Measurements from ENCODE around the gene SFSWAP. TPM values are rescaled to one million over a fixed set of nuclear protein-coding genes. Genes with fewer than 3 reads are reported as not detected.

The SFSWAP gene
- total and polyA plus RNA-seq, 10 donors, result 19.5 to 74.4 (median 58.8) TPM

DNA sequence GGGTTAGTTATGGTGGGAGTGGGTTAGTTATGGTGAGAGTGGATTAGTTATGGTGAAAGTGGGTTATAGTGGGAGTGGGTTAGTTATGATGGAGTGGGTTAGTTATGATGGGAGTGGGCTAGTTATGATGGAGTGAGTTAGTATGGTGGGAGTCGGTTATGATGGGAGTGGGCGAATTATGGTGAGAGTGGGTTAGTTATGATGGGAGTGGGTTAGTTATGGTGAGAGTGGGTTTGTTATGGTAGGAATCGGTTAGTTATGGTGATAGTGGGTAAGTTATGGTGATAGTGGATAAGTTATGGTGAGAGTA lies 22.1 kb upstream of the SFSWAP start:
- TF ChIP-seq, protein P1, sequence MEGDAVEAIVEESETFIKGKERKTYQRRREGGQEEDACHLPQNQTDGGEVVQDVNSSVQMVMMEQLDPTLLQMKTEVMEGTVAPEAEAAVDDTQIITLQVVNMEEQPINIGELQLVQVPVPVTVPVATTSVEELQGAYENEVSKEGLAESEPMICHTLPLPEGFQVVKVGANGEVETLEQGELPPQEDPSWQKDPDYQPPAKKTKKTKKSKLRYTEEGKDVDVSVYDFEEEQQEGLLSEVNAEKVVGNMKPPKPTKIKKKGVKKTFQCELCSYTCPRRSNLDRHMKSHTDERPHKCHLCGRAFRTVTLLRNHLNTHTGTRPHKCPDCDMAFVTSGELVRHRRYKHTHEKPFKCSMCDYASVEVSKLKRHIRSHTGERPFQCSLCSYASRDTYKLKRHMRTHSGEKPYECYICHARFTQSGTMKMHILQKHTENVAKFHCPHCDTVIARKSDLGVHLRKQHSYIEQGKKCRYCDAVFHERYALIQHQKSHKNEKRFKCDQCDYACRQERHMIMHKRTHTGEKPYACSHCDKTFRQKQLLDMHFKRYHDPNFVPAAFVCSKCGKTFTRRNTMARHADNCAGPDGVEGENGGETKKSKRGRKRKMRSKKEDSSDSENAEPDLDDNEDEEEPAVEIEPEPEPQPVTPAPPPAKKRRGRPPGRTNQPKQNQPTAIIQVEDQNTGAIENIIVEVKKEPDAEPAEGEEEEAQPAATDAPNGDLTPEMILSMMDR (IDR thresholded peaks at IDR 0.05 in 8 of 11, conservative IDR thresholded peaks at IDR 0.05 in 3 of 11), result no peak
- no peak for TF ChIP-seq POLR2A (IDR thresholded peaks at IDR 0.05)
- TF ChIP-seq POLR2AphosphoS5 (IDR thresholded peaks at IDR 0.05), result no peak
- intact Hi-C loops (cut with DNase I; ENCODE audit: low total_unique reads), result no loop called here
- no peak overlapping the region for H3K4me3 ChIP-seq
- H3K4me1 ChIP-seq, result no peaks in the 10 kb centered on the region
- no peaks in the 10 kb centered on the region for H3K36me3 ChIP-seq
- no peaks in the 10 kb centered on the region for H3K9me3 ChIP-seq
- no peak for DNase-seq
- peaks cover 0 to 24% (median 0%) of the 10 kb centered on the region in 7 donors for H3K27me3 ChIP-seq (replicated peaks in 1 of 7)
- 90 to 95% (median 93%) methylated on average over 3 of the region's 3 CpGs for WGBS, 5 donors
- H3K27ac ChIP-seq, result no peak overlapping the region

DNA sequence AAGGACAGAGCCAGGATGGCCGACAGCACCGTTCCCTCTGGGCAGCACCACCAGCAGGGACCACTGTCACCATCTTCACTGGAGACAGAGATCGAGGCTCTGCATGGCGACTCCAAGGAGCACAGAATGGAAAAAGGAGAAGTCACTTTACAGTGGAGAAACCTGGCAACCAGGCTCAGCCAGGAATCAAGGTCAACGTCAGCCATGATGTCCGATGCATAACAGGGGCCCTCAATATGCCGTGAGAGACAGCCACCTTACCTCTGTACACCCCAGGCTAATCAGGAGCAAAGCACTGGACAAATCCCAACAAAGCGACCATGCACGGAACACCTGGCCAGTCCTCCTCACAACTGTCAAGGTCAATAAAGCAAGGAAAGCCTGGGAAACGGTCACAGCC lies 20.6 kb upstream of the SFSWAP start:
- no peaks in the 10 kb centered on the region for H3K4me1 ChIP-seq
- no peak for DNase-seq
- peaks cover 0 to 33% (median 0%) of the 10 kb centered on the region in 7 donors for H3K27me3 ChIP-seq (replicated peaks in 1 of 7)
- 82 to 88% (median 87%) methylated on average over 10 of the region's 10 CpGs for WGBS, 5 donors
- intact Hi-C loops (cut with DNase I; ENCODE audit: low total_unique reads), result no loop called here
- H3K27ac ChIP-seq, result no peak overlapping the region
- no peak overlapping the region for H3K4me3 ChIP-seq
- TF ChIP-seq POLR2A (IDR thresholded peaks at IDR 0.05), result no peak
- TF ChIP-seq POLR2AphosphoS5 (IDR thresholded peaks at IDR 0.05), result no peak
- TF ChIP-seq, protein P1 (IDR thresholded peaks at IDR 0.05 in 8 of 11, conservative IDR thresholded peaks at IDR 0.05 in 3 of 11), result no peak
- no peaks in the 10 kb centered on the region for H3K36me3 ChIP-seq
- H3K9me3 ChIP-seq, result no peaks in the 10 kb centered on the region

DNA sequence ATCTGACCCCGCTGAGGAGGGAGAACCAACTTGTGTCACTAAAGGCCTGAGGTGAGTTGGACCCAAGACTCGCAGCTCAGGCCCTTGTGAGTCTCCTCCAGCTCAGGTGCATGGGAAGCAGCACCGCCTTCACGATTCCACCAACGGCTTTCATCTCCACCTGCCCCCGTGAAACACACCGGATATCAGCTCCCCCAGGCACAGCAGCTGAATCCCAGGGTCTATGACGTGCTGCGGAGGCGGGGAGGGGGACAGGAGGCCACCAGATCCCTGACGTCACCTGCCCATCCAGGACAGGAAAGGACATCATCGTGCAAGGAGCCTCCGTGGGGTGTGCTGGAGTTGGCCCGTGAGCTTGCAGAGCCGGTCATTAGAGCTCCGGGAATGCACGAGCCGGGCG lies 18.5 kb upstream of the SFSWAP start:
- no peak overlapping the region for H3K27ac ChIP-seq
- no peak for TF ChIP-seq POLR2AphosphoS5 (IDR thresholded peaks at IDR 0.05)
- TF ChIP-seq, protein P1 (IDR thresholded peaks at IDR 0.05 in 8 of 11, conservative IDR thresholded peaks at IDR 0.05 in 3 of 11), result no peak
- TF ChIP-seq POLR2A (IDR thresholded peaks at IDR 0.05), result no peak
- H3K36me3 ChIP-seq, result no peaks in the 10 kb centered on the region
- intact Hi-C loops (cut with DNase I; ENCODE audit: low total_unique reads), result no loop called here
- 74 to 94% (median 85%) methylated on average over 19 of the region's 19 CpGs for WGBS, 5 donors
- no peak for DNase-seq
- no peaks in the 10 kb centered on the region for H3K9me3 ChIP-seq
- H3K4me1 ChIP-seq, result no peaks in the 10 kb centered on the region
- no peak overlapping the region for H3K4me3 ChIP-seq
- H3K27me3 ChIP-seq (replicated peaks in 1 of 7), result peaks cover 0 to 43% (median 0%) of the 10 kb centered on the region in 7 donors

DNA sequence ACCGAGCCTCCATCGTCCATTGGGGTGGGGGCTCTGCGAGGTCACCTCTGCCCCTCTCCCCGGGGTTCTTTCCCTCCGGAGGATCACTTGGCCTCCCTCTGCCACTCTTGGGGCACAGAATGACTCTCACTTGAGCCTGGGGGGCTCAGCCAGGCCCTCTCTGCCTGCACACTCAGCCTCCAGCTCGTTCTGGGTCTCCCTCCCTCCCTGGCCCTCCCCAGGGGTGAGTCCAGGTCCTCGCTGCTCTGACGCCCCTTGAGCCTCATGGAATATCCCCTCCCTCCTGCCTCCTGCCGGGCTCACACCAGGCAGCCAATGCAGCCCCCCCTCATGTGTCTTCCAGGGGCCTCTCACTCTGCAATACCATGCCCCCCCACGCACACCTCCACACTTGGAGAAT lies 17.7 kb upstream of the SFSWAP start:
- Histone ChIP-seq H3K9me3 (no peaks in the 10 kb centered on the region), H3K36me3 (no peaks in the 10 kb centered on the region), H3K27me3 (replicated peaks in 1 of 7) (peaks cover 0 to 47% (median 0%) of the 10 kb centered on the region in 7 donors), H3K4me3 (no peak overlapping the region), H3K4me1 (no peaks in the 10 kb centered on the region), H3K27ac (no peak overlapping the region)
- intact Hi-C loops (cut with DNase I; ENCODE audit: low total_unique reads), result no loop called here
- DNase-seq, result no peak
- TF ChIP-seq, protein P1 (IDR thresholded peaks at IDR 0.05 in 8 of 11, conservative IDR thresholded peaks at IDR 0.05 in 3 of 11), result no peak
- no peak for TF ChIP-seq POLR2A (IDR thresholded peaks at IDR 0.05)
- TF ChIP-seq POLR2AphosphoS5 (IDR thresholded peaks at IDR 0.05), result no peak
- 73 to 82% (median 76%) methylated on average over 10 of the region's 10 CpGs for WGBS, 5 donors

All from spleen (tissue), 11 donors.